BE2C (cell line): Measurements from ENCODE around the gene RAB6A.

Source experiments
- DNase-seq: peaks from one replicate; pipeline ENCODE4 v3.0.0-alpha.2; 2020
- H3K27me3 ChIP-seq: fragments of 250-450 bp; sonication (Bioruptor Pico); 2 replicates; pipeline ENCODE4 v1.5.1; 2020; ENCODE audit warnings: mild to moderate bottlenecking
- H3K36me3 ChIP-seq: fragments of 250-450 bp; sonication (Bioruptor Pico); 2 replicates; pipeline ENCODE4 v1.5.1; 2020; ENCODE audit warnings: mild to moderate bottlenecking
- H3K4me1 ChIP-seq: fragments of 250-450 bp; sonication (Bioruptor Pico); 2 replicates; pipeline ENCODE4 v1.5.1; 2020
- H3K4me3 ChIP-seq: 2 replicates; pipeline ENCODE4 v1.5.1; 2011; ENCODE audit warnings: low read depth, low read length
- H3K9me3 ChIP-seq: fragments of 250-450 bp; sonication (Bioruptor Pico); 2 replicates; pipeline ENCODE4 v1.5.1; 2020
- TF ChIP-seq, protein P1 (sequence below): IDR thresholded peaks from 2 replicates; pipeline ENCODE4 v1.5.1; 2012; ENCODE audit warnings: mild to moderate bottlenecking, low read depth, low read length

The RAB6A gene

DNA sequence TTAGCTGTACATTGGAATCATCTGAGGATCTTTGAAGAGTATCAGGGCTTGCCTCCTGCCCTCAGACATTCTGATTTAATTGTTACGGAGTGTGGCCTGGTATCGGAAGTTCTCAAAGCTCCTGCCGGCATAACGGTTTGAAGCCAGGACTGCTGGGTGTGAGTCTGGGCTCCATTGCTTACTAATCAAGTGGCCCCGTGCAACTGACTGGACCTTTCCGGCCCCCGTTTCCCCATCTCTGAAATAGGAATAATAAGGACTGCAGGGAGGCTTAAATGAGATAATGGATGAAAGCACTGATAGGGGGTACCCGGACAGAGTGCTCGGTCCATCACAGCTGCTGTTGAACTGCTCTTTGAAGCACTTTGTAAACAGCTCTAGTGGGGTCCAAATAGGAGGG is 112.8 kb downstream of the RAB6A start:
- H3K4me3 ChIP-seq, result no peak overlapping the region
- TF ChIP-seq, protein P1, sequence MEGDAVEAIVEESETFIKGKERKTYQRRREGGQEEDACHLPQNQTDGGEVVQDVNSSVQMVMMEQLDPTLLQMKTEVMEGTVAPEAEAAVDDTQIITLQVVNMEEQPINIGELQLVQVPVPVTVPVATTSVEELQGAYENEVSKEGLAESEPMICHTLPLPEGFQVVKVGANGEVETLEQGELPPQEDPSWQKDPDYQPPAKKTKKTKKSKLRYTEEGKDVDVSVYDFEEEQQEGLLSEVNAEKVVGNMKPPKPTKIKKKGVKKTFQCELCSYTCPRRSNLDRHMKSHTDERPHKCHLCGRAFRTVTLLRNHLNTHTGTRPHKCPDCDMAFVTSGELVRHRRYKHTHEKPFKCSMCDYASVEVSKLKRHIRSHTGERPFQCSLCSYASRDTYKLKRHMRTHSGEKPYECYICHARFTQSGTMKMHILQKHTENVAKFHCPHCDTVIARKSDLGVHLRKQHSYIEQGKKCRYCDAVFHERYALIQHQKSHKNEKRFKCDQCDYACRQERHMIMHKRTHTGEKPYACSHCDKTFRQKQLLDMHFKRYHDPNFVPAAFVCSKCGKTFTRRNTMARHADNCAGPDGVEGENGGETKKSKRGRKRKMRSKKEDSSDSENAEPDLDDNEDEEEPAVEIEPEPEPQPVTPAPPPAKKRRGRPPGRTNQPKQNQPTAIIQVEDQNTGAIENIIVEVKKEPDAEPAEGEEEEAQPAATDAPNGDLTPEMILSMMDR, result no peak
- H3K9me3 ChIP-seq, result no peaks in the 10 kb centered on the region
- DNase-seq, result no peak
- no peaks in the 10 kb centered on the region; the same call in 1 of the 2 replicates for H3K4me1 ChIP-seq
- no peaks in the 10 kb centered on the region for H3K27me3 ChIP-seq
- no peaks in the 10 kb centered on the region for H3K36me3 ChIP-seq

DNA sequence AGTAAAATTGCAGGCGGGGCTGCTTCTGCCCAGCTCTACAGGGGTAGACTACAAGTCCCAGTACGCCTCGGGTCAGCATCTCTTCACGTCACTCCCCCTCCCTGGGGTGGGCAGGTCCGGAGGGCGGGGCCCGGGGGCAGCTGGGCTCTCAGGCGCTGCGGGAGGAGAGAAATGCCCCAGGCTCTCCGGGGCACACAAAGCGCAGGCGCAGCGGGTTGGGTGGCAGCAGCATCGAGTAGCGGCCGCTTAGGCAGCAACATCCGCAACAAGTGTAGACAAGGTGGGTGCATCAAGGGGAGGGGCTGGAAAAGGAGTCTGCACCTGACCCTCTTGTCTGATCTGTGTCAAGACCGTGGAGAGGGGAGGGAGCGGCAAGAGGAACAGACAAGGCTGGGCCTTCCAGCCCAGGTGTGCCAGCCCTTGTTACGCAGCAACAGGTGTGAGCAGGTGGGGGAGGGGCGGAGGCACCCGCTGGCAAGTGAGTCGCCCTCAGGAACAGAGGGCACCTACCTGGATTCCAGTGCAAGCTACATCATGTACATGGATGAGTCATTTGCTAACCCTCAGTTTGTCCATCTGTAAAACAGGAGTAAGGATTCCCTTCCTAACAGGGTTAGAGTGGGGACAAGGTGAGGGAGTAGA is 113.3 kb downstream of the RAB6A start:
- H3K4me3 ChIP-seq, result peak overlapping the region; percentile 11; the same call in 1 of the 2 replicates
- H3K4me1 ChIP-seq, result no peaks in the 10 kb centered on the region; the same call in 1 of the 2 replicates
- TF ChIP-seq, protein P1, result no peak
- H3K9me3 ChIP-seq, result no peaks in the 10 kb centered on the region
- peak; percentile 90 for DNase-seq
- no peaks in the 10 kb centered on the region for H3K27me3 ChIP-seq
- no peaks in the 10 kb centered on the region for H3K36me3 ChIP-seq

DNA sequence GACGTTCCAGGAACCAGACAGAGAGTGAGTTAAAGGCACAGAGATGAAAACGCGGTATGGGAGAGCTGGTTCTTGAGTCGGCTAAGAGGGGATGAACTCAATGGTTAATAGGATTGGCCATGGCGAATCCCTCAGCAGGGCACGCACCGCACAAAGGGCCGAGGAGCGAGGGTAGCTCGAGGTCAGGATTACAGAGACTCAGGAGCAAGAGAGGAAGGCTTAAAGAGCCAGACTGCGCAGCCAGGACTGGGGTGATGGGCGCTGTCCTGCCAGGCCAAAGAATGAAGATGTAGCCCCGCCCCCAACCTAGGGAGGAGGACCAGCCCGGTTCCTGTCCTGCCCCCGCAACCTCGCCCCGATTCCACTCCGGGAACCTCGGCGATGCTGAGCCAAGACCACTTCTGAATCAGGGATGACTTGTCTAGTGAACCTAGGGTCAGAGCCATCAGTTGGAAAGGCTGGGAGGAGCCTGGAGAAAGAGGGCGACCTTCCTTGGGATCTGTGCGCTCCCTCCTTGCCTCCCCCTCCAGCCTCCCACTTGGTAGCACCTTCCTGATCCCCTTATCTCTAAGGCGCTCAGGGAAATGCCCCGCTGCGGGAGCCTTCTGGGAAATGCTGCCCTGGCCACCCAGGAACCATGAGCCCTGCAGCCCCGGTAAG is 114.8 kb downstream of the RAB6A start, which contains the start of gene PLEKHB1:
PLEKHB1 (plus strand) TSS at position 610 of the 660 bp plus-strand sequence; CDS start at position 638, 28 bp downstream.
- H3K9me3 ChIP-seq, result no peaks in the 10 kb centered on the region
- no peak for DNase-seq
- no peaks in the 10 kb centered on the region; the same call in 1 of the 2 replicates for H3K4me1 ChIP-seq
- peak within 1 kb of the TSS; percentile 6; the same call in 1 of the 2 replicates for H3K4me3 ChIP-seq
- H3K27me3 ChIP-seq, result no peaks in the 10 kb centered on the region
- H3K36me3 ChIP-seq, result no peaks in the 10 kb centered on the region
- TF ChIP-seq, protein P1, result no peak

DNA sequence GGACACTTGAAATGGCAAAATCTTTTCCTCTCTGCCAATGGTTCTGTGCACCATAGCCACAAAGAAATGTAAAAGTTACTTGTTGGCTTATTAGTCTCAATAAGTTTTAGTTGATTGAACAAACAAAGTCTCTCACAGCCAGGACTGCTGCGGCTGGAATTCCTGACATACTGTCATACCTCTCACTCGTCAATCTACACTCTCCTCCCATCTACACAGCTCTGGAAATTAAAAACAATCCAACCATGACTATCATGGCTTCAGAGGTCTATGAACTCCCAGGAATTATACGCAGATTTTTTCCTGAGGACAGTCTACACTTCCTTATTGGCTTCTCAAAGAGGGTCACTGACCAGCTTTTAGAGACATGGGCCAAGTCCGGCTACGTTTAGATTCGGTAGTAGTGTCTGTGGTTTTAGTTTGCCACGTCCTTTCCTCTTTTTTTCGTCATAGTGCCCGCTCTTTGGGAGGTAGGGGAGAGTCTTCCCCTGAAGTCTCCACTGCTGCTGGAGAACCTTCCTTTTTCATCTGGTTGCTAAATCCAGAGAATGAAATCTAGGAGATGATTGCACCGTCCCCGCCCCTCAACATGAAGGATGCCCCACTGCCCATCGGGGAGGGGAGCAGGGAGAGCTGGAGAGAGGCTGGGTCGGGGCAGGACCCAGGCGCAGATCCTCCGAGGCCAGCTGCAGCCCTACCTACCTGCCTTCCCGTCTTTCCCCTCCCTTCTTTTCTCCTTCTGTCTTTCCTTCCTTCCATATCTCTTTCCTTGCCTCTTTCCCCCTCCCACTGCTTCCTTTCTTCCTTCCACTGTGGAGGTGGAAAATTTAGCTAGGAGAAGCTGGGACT is 115.5 kb downstream of the RAB6A start:
- Histone ChIP-seq H3K4me1 (no peaks in the 10 kb centered on the region; the same call in 1 of the 2 replicates), H3K9me3 (no peaks in the 10 kb centered on the region), H3K27me3 (no peaks in the 10 kb centered on the region), H3K4me3 (no peak overlapping the region), H3K36me3 (no peaks in the 10 kb centered on the region)
- TF ChIP-seq, protein P1, result no peak
- no peak for DNase-seq

DNA sequence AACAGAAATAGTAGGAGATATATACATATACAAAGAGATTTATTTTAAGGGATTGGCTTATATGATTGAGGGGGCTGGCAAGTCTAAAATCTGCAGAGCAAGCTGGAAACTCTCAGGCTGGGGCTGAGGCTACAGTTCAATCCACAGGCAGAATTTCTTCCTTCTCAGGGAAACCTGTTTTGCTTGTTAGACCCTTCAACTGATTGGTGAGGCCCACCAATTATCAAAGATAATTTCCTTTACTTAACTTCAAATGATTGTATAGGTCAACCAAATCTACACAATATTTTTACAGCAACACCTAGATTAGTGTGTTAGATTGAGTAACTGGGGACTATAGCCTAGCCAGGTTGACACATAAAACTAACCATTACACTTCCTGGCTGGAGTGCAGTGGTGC is 119.2 kb downstream of the RAB6A start:
- Histone ChIP-seq H3K36me3 (no peaks in the 10 kb centered on the region), H3K4me3 (no peak overlapping the region), H3K4me1 (no peaks in the 10 kb centered on the region), H3K9me3 (no peaks in the 10 kb centered on the region), H3K27me3 (no peaks in the 10 kb centered on the region)
- TF ChIP-seq, protein P1, result no peak
- no peak for DNase-seq
